ENCODE measurements around the gene LUZP4. TPM values are rescaled to one million over a fixed set of nuclear protein-coding genes. Genes with fewer than 3 reads are reported as not detected.
"Not testable (repeated sequence)": the region's sequence is repeated elsewhere in the genome, so short reads cannot be mapped to it uniquely, and the experiment has no call there.

LUZP4 gene
- total RNA-seq, 3 donors from 2014 or later: not detected

- intact Hi-C loops (cut with DNase I; ENCODE audit: low total_unique reads): no loop called here
Observed at GRCh38 chrX:115318139-115318538, 28.6 kb downstream of the LUZP4 start.

GRCh38 chrX:115322375-115322774, 32.9 kb downstream of the LUZP4 start:
- DNase-seq (ENCODE audit: low spot score in 2 of 2): no peak
- H3K4me1 ChIP-seq: no peaks in the 10 kb centered on the region
- peaks cover 0 to 41% of the 10 kb centered on the region in 2 donors for H3K27me3 ChIP-seq
- TF ChIP-seq CTCF (IDR thresholded peaks at IDR 0.05) (no peak), POLR2A (IDR thresholded peaks at IDR 0.05) (no peak), POLR2AphosphoS5 (IDR thresholded peaks at IDR 0.05) (no peak)
- H3K27ac ChIP-seq: no peak overlapping the region
- no peaks in the 10 kb centered on the region for H3K36me3 ChIP-seq
- no peak overlapping the region for H3K4me3 ChIP-seq
- no peaks in the 10 kb centered on the region for H3K9me3 ChIP-seq
- intact Hi-C loops (cut with DNase I; ENCODE audit: low total_unique reads): no loop called here

More at GRCh38 chrX:115318139-115318538, 28.6 kb downstream of the LUZP4 start:
- Histone ChIP-seq H3K9me3 (peaks cover 0 to 4% of the 10 kb centered on the region in 2 donors), H3K4me1 (no peaks in the 10 kb centered on the region), H3K4me3 (no peak overlapping the region), H3K27me3 (peaks cover 0 to 49% of the 10 kb centered on the region in 2 donors), H3K27ac (no peak overlapping the region), H3K36me3 (no peaks in the 10 kb centered on the region)
- TF ChIP-seq POLR2A (IDR thresholded peaks at IDR 0.05) (no peak), POLR2AphosphoS5 (IDR thresholded peaks at IDR 0.05) (no peak), CTCF (IDR thresholded peaks at IDR 0.05) (no peak)
- DNase-seq (ENCODE audit: low spot score in 2 of 2): no peak

GRCh38 chrX:115324194-115324593, 34.7 kb downstream of the LUZP4 start:
- Histone ChIP-seq H3K4me1 (no peaks in the 10 kb centered on the region), H3K27ac (no peak overlapping the region), H3K4me3 (no peak overlapping the region), H3K36me3 (no peaks in the 10 kb centered on the region), H3K27me3 (peaks cover 0 to 46% of the 10 kb centered on the region in 2 donors), H3K9me3 (no peaks in the 10 kb centered on the region)
- intact Hi-C loops (cut with DNase I; ENCODE audit: low total_unique reads): no loop called here
- no peak for DNase-seq (ENCODE audit: low spot score in 2 of 2)
- TF ChIP-seq CTCF (IDR thresholded peaks at IDR 0.05) (no peak), POLR2AphosphoS5 (IDR thresholded peaks at IDR 0.05) (no peak), POLR2A (IDR thresholded peaks at IDR 0.05) (no peak)

GRCh38 chrX:115329282-115329681, 39.8 kb downstream of the LUZP4 start:
- DNase-seq (ENCODE audit: low spot score in 2 of 2); H3K4me1 ChIP-seq; H3K36me3 ChIP-seq; intact Hi-C loops (cut with DNase I; ENCODE audit: low total_unique reads); H3K9me3 ChIP-seq; H3K27ac ChIP-seq; H3K4me3 ChIP-seq: not testable (repeated sequence)
- peaks cover 0 to 55% of the 10 kb centered on the region in 2 donors for H3K27me3 ChIP-seq

- DNase-seq (ENCODE audit: low spot score in 2 of 2): peak in 1 of 2 donors; percentile 24
- no peak overlapping the region for H3K27ac ChIP-seq
Observed at GRCh38 chrX:115330498-115331168, 41.1 kb downstream of the LUZP4 start.

More at GRCh38 chrX:115330498-115331168, 41.1 kb downstream of the LUZP4 start:
- peaks cover 0 to 3% of the 10 kb centered on the region in 2 donors for H3K4me1 ChIP-seq
- H3K4me3 ChIP-seq: peak overlapping the region in 1 of 3 donors; percentile 21
- H3K27me3 ChIP-seq: peaks cover 0 to 67% of the 10 kb centered on the region in 2 donors
- intact Hi-C loops (cut with DNase I; ENCODE audit: low total_unique reads): loop anchor here (2.0 to 10.0 kb wide), 2 partner anchors 20 to 314 kb away; no protein-coding TSS in a partner anchor
- H3K9me3 ChIP-seq: no peaks in the 10 kb centered on the region
- no peaks in the 10 kb centered on the region for H3K36me3 ChIP-seq
- no peak for TF ChIP-seq POLR2A (IDR thresholded peaks at IDR 0.05)
- TF ChIP-seq CTCF (IDR thresholded peaks at IDR 0.05): peak; percentile 55 to 79 (median 57)
- no peak for TF ChIP-seq POLR2AphosphoS5 (IDR thresholded peaks at IDR 0.05)
